NCI-H345 (cell line): ENCODE results near the gene IMMP2L.
A peak's percentile ranks its signal among the peaks of the same experiment; 100 is the strongest.

Experiments
- DNase-seq: peaks from one replicate; lab custom pipeline; 2025; lab: John Stamatoyannopoulos, UW

IMMP2L gene

GRCh38 chr7:111212857-111213523 lies 349.3 kb downstream of the IMMP2L start:
- DNase-seq, result no peak

DNA sequence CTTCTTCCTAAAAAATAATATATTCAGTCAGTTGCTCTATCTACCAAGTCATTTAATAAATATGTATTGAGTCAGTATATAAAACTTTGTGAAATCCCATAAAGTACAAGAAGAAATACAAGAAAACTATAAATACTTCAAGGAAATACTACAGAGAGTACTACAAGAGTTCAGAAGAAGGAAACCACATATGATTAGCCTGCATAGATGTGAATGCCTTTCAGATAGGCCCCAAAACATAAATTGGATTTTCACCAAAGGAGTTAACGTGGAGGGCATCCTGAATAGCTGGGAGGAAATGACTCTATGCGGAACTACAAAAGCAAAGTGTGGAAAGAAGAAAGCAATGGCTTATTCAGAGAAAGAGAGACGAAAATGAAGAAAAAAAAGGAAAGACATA lies 351.3 kb downstream of the IMMP2L start:
- DNase-seq, result no peak

- no peak for DNase-seq
Observed at GRCh38 chr7:111210043-111210442, 352.2 kb downstream of the IMMP2L start.

DNA sequence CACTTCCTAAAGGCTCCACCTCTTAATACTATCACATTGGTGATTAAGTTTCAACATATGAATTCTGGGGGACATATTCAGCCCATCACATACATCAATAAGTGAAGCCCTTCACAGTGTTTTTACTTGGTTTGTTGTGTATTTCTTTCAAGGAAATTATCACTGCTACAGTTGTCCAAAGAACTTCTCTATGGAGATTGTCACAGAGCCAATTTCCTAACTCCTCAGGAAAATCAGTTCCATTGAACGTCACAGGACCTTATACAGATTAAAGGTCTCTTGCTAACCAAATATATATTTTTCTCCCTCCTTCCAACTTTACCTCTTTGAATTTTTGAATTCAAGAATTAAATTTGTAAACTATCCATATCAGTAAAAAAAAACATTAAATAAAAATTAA lies 357.0 kb downstream of the IMMP2L start:
- no peak for DNase-seq

- DNase-seq, result no peak
Observed at GRCh38 chr7:111202321-111202720, 360.0 kb downstream of the IMMP2L start.

DNA sequence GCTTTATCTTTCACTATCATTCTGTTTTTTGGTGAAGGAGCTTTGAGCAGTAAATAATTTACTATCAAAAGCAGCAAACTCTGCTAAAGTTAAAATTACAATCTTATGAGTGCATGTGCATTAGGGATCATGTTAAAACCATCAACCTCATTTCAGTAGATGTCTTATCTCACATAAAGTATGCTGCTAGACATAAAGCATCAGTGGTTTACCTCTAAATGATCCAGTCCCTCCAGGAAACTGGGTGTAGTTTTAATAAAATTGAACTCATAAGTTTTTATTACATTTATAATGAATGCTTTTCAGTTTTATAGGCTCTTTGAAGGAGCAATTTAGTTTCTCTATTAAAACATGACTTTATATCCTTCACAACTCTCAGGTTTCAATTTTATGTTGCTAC lies 362.6 kb downstream of the IMMP2L start:
- no peak for DNase-seq

GRCh38 chr7:111198255-111198654 lies 364.0 kb downstream of the IMMP2L start:
- no peak for DNase-seq

DNA sequence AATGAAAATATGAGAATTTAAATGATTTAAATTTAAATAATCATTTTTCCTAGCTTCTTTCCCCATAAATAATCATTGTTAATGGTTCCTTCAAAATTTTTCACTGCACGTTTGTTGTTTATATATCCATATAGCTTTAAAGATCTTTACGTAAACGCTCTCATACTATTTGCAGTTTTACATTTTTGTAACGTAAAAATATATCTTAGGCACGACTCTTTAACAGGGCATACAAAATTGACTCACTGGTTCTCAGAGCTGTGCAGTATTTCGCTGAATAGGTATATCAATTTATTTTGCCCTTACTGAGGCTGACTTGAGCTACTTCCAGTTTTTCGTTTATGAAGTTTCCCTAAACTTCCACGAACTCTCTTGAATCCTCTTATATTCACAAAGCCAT lies 365.6 kb downstream of the IMMP2L start:
- DNase-seq, result no peak

- no peak for DNase-seq
Observed at GRCh38 chr7:111192614-111193413, 369.5 kb downstream of the IMMP2L start.

- DNase-seq, result no peak
Observed at GRCh38 chr7:111190804-111191203, 371.5 kb downstream of the IMMP2L start.

- no peak for DNase-seq
Observed at GRCh38 chr7:111184987-111185386, 377.3 kb downstream of the IMMP2L start.

- DNase-seq, result no peak
Observed at GRCh38 chr7:111183321-111183720, 379.0 kb downstream of the IMMP2L start.

- DNase-seq, result no peak
Observed at GRCh38 chr7:111180338-111180737, 382.0 kb downstream of the IMMP2L start.

- no peak for DNase-seq
Observed at GRCh38 chr7:111175908-111176441, 386.3 kb downstream of the IMMP2L start.

- DNase-seq, result no peak
Observed at GRCh38 chr7:111174510-111174909, 387.8 kb downstream of the IMMP2L start.

GRCh38 chr7:111173990-111174389 lies 388.3 kb downstream of the IMMP2L start:
- no peak for DNase-seq

DNA sequence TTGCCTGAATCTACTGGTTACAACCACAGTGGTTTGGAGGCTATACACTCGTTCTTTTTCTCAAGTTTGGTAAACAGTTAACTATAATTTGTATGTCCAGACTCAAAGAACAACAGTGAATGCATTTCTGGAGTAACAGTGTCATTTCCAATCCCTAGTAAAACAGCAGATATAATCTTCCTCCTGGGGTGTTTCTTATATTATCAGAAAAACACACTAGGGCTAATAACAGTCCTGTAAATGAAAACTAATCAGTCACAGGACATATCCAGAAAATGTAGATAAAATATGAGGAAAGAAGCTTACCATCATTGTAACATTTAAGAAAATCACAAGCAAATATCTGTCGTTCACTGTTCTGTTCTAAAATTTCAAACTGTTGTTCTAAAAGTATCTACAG lies 388.8 kb downstream of the IMMP2L start:
- no peak for DNase-seq

DNA sequence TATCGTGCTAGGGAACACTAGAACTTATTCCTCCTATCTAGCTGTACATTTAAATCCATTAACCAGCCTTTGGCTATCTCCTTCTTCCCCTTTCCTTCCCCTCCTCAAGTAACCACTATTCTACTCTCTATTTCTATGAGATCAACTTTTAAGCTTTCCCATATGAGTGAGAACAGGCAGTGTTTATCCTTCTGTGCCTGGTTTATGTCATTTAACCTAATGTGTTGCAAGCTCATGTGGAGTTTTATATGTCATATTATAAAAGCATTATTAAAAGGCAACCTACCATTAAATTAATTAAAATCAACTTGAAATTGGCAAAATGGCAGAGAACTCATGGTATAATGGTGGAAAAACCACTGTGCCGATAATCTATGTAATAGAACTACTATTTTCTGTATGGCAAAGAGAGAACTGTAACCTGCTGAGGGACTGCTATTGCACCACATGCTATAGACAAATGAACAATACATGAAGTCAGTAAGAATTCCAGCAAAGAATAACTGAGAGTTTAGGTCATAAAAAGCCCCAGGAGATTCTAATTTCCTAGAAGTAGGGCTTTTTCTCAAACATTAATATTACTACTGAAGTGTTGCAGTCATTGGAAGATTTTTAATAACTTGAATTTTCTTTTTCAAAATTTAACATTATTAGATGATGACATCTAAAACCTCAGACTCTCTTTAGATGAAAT lies 389.6 kb downstream of the IMMP2L start:
- no peak for DNase-seq

DNA sequence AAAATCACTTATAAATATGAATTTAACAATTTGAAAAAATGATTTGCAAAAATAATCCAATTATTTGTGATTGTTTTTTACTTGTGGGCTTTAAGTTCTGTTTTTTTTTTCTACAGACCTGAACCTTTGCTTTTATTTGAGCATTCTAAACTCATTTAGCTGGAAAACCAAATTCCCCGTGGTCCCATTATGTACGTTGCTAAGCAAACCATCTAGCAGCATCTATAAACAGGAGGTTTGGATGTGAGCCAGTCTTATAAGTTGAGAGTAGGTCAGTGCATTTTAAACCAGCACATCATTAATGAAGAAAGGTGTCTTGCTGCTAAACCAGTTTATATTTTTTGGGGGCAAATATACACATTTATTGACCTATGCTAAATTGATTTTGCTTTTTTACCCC lies 394.1 kb downstream of the IMMP2L start:
- peak; percentile 86 for DNase-seq

DNA sequence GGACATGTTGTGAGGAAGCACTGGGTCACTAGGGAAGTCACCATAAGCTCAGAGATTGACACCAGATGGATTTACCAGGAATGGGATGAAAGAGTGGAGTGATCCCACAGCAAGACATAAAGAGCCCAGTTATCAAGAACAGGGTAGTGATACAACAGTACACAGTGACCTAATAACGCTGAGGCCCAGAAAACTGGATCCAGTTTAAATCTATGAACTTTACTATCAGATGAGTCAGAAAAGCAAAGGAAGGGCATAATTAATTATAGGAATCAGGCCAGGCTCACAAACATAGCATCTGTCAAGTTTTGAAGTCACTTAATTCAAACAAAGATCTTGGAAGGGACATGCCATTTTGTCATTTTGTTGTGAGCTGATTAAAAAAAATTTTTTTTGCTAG lies 397.9 kb downstream of the IMMP2L start:
- no peak for DNase-seq

DNA sequence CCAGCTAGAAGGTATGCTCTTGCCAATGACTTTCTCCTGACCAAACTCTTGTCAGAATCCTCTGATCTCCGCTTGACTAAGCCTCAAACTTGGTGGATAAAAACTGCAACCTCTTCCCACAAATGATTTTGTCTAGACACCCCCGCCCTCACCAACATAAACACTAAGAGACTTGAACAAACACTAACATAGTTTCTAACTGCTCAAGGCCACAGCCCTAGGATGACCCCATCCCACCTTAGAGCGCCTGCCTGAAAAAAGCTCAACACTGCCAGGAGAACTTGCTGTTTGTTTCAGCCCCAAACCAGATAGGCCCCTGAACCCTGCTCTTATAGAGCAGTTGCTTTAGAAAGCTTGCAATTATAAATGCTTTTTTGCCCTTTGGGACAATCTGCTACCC lies 399.6 kb downstream of the IMMP2L start:
- DNase-seq, result no peak

GRCh38 chr7:111160297-111160696 lies 402.0 kb downstream of the IMMP2L start:
- no peak for DNase-seq

DNA sequence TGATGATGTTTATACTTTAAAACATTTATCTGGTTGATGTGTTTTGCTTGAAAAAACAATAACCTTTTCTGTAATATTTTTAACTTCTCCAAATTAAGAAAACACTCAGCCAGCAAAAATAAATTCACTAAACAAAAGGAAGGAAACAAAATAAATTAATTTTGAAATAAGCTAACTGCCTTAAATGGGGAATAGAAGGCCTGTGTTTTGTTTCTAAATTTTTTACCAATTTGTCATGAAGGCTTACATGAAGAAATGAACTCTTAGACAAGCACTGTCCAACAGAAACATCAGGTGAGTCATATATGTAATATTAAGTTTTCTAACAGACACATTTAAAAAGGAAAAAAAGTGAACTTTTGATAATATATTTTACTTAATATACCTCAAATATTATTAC lies 402.9 kb downstream of the IMMP2L start:
- DNase-seq, result no peak
